ENCODE measurements around the gene LTBP1.
"Not testable (repeated sequence)": the region's sequence is repeated elsewhere in the genome, so short reads cannot be mapped to it uniquely, and the experiment has no call there.

LTBP1 gene

GRCh38 chr2:33216508-33217182 lies 269.9 kb downstream of the LTBP1 start:
- DNase-seq (ENCODE audit: low read depth in 1 of 2, low spot score in 1 of 2), result no peak

- no peak for DNase-seq (ENCODE audit: low read depth in 1 of 2, low spot score in 1 of 2)
Observed at GRCh38 chr2:33217406-33217805, 270.7 kb downstream of the LTBP1 start.

- no peak for DNase-seq (ENCODE audit: low read depth in 1 of 2, low spot score in 1 of 2)
Observed at GRCh38 chr2:33219114-33219513, 272.4 kb downstream of the LTBP1 start.

GRCh38 chr2:33219850-33220275 lies 273.1 kb downstream of the LTBP1 start:
- DNase-seq (ENCODE audit: low read depth in 1 of 2, low spot score in 1 of 2), result no peak

GRCh38 chr2:33220533-33220932 lies 273.8 kb downstream of the LTBP1 start:
- no peak for DNase-seq (ENCODE audit: low read depth in 1 of 2, low spot score in 1 of 2)

- no peak for DNase-seq (ENCODE audit: low read depth in 1 of 2, low spot score in 1 of 2)
Observed at GRCh38 chr2:33221046-33221784, 274.5 kb downstream of the LTBP1 start.

- DNase-seq (ENCODE audit: low read depth in 1 of 2, low spot score in 1 of 2), result no peak
Observed at GRCh38 chr2:33222309-33222708, 275.6 kb downstream of the LTBP1 start.

GRCh38 chr2:33223856-33224255 lies 277.1 kb downstream of the LTBP1 start:
- DNase-seq (ENCODE audit: low read depth in 1 of 2, low spot score in 1 of 2), result no peak

- DNase-seq (ENCODE audit: low read depth in 1 of 2, low spot score in 1 of 2), result no peak
Observed at GRCh38 chr2:33225350-33225749, 278.6 kb downstream of the LTBP1 start.

- no peak for DNase-seq (ENCODE audit: low read depth in 1 of 2, low spot score in 1 of 2)
Observed at GRCh38 chr2:33226546-33226945, 279.8 kb downstream of the LTBP1 start.

- DNase-seq (ENCODE audit: low read depth in 1 of 2, low spot score in 1 of 2), result no peak
Observed at GRCh38 chr2:33229646-33230045, 282.9 kb downstream of the LTBP1 start.

- DNase-seq (ENCODE audit: low read depth in 1 of 2, low spot score in 1 of 2), result no peak
Observed at GRCh38 chr2:33230195-33230594, 283.4 kb downstream of the LTBP1 start.

GRCh38 chr2:33230842-33231241 lies 284.1 kb downstream of the LTBP1 start:
- no peak for DNase-seq (ENCODE audit: low read depth in 1 of 2, low spot score in 1 of 2)

GRCh38 chr2:33235559-33235958 lies 288.8 kb downstream of the LTBP1 start:
- DNase-seq (ENCODE audit: low read depth in 1 of 2, low spot score in 1 of 2), result not testable (repeated sequence)

- DNase-seq (ENCODE audit: low read depth in 1 of 2, low spot score in 1 of 2), result no peak
Observed at GRCh38 chr2:33236482-33237385, 290.0 kb downstream of the LTBP1 start.

GRCh38 chr2:33238111-33238510 lies 291.4 kb downstream of the LTBP1 start:
- no peak for DNase-seq (ENCODE audit: low read depth in 1 of 2, low spot score in 1 of 2)

- DNase-seq (ENCODE audit: low read depth in 1 of 2, low spot score in 1 of 2), result no peak
Observed at GRCh38 chr2:33240178-33240577, 293.4 kb downstream of the LTBP1 start.

- DNase-seq (ENCODE audit: low read depth in 1 of 2, low spot score in 1 of 2), result no peak
Observed at GRCh38 chr2:33241072-33241471, 294.3 kb downstream of the LTBP1 start.

- DNase-seq (ENCODE audit: low read depth in 1 of 2, low spot score in 1 of 2), result no peak
Observed at GRCh38 chr2:33241581-33241980, 294.8 kb downstream of the LTBP1 start.

- no peak for DNase-seq (ENCODE audit: low read depth in 1 of 2, low spot score in 1 of 2)
Observed at GRCh38 chr2:33242845-33243244, 296.1 kb downstream of the LTBP1 start.

GRCh38 chr2:33246432-33246831 lies 299.7 kb downstream of the LTBP1 start:
- DNase-seq (ENCODE audit: low read depth in 1 of 2, low spot score in 1 of 2), result no peak

GRCh38 chr2:33247365-33247764 lies 300.6 kb downstream of the LTBP1 start:
- no peak for DNase-seq (ENCODE audit: low read depth in 1 of 2, low spot score in 1 of 2)
